ENCODE measurements around the gene PUS1.
A peak's percentile ranks its signal among the peaks of the same experiment; 100 is the strongest.
"Not testable (repeated sequence)": the region's sequence is repeated elsewhere in the genome, so short reads cannot be mapped to it uniquely, and the experiment has no call there.

PUS1 gene

DNA sequence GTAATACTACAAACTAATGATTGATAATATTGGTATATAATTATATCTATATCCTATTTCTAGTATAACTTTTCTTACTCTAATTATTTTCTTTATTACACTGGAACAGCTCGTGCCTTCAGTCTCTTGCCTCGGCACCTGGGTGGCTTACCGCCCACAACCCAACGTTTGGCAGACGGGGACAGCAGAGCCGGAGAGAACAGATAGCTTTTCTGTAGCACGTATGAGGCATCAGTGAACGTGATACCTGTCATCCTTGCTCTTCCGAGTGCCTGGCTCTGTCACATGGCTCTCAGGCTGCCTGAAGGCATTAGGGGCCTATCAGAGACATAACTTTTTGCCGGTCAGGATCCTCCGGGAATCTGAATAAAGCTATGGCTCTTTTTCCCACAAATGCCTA is 5.5 kb downstream of the PUS1 start:
- DNase-seq (ENCODE audit: low read depth in 2 of 2): no peak

DNA sequence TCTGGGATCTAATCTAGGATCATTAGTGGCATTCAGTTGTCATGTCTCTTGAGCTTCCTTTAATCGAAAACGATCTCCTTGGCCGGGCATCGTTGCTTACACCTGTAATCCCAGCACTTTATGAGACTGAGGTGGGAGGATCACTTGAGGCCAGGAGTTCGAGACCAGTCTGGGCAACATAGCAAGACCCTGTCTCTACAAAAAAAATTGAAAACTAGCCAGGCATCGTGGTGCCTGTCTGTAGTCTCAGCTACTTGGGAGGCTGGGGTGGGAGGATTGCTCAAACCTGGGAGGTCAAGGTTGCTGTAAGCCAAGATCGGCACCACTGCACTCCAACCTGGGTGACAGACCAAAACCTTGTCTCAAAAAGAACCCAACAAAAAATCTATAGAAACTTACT is 9.0 kb downstream of the PUS1 start:
- no peak for DNase-seq (ENCODE audit: low read depth in 2 of 2)

DNA sequence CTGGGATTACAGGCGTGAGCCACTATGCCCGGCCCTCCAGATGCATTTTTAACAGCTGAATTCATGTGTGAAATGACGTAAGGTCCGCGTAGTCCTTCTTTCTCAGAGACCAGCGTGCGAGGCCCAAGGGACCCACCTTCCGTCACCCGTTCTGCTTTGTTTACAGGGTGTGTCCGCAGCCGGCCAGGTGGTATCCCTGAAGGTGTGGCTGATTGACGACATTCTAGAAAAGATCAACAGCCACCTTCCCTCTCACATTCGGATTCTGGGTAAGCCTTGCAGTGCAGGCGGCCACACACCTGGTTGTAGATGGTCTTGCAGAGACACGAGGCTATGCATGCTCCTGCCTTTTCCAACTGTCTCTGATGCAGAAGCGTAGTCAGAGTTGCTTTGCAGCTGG is 9.9 kb downstream of the PUS1 start:
- no peak for DNase-seq (ENCODE audit: low read depth in 2 of 2)

DNA sequence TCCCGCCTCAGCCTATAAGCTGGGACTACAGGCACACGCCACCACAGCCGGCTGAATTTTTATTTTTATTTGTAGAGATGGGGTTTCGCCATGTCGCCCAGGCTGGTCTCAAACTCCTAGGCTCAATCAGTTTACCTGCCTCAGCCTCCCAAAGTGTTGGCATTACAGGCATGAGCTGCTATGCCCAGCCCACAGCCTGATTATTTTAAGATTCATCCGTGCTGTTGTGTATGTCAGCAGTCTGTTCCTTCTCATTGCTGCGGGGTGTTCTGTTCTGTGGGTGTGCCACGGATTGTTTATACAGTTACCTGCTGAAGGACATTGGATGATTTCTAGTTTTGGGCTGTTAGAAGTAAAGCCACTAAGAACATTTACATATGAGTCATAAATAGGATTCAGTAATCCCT is 11.1 kb downstream of the PUS1 start:
- DNase-seq (ENCODE audit: low read depth in 2 of 2): no peak

DNA sequence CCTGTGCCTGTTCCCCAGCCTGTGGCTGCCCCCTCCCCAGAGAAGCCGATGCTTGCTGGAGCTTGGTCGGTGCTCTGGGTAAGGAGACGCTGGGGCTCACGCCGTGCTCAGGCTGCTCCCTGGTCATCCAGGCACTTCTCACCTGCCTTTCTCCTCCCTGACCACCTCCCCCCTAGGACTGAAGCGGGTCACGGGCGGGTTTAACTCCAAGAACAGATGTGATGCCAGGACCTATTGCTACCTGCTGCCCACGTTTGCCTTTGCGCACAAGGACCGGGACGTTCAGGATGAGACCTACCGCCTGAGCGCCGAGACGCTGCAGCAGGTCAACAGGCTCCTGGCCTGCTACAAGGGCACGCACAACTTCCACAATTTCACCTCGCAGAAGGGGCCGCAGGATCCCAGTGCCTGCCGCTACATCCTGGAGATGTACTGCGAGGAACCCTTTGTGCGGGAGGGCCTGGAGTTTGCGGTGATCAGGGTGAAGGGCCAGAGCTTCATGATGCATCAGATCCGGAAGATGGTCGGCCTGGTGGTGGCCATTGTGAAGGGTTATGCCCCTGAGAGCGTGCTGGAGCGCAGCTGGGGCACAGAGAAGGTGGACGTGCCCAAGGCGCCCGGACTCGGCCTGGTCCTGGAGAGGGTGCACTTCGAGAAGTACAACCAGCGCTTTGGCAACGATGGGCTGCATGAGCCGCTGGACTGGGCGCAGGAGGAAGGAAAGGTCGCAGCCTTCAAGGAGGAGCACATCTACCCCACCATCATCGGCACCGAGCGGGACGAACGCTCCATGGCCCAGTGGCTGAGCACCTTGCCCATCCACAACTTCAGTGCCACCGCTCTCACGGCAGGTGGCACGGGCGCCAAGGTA is 12.3 kb downstream of the PUS1 start:
- DNase-seq (ENCODE audit: low read depth in 2 of 2): no peak

DNA sequence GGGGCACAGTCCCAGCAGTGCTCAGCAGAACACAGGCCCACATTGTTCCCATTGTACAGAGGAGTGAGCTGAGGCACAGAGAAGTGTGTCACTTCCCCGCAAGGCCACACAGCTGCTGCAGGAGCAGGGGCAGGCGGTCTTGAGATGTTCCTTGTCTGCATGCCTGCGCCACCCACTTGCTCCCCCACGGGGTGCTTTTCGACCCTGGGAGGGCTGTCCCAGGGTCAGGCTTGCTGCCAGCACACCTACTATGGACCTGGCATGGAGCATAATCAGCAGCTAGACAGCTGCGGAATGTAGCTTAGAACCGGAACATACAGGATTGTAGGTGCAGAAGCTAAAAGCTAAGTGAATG is 12.9 kb downstream of the PUS1 start:
- no peak for DNase-seq (ENCODE audit: low read depth in 2 of 2)

DNA sequence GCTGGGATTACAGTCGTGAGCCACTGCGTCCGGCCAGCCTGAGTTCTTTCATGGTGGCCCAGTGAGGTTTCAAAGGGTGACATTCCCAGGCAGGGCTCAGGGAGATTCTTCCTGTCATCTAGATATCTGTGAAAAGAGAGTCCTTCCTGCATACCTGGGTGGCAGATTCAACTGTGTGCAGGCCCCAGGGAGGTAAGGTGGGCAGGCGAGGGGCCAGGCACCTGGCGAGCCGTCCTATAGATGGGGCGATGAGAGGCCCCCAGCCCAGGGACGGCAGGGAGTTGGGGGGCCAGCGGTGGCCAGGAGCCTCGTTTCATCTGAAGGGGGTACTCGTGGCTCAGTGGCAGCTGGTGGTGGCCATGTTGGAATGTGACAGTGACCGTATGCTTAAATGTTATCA is 13.6 kb downstream of the PUS1 start:
- DNase-seq (ENCODE audit: low read depth in 2 of 2): no peak

DNA sequence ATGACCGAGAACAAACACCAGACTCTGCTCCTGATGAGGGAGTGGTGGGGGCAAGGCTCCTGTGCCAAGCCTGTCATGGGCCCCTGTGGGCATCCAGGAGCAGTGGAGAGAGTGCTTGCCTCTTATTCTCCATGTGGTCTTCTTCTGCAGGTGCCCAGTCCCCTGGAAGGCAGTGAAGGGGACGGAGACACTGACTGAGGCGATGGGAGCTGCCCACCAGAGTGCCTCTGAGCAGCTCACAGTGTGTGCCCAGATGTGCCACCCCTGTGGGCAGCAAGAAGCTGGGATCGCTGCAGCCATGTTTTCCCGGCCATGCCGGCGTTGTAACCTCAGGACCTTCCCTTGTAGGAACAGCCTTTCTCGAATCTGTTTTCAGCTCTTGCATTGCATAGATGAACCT is 14.3 kb downstream of the PUS1 start:
- no peak for DNase-seq (ENCODE audit: low read depth in 2 of 2)

DNA sequence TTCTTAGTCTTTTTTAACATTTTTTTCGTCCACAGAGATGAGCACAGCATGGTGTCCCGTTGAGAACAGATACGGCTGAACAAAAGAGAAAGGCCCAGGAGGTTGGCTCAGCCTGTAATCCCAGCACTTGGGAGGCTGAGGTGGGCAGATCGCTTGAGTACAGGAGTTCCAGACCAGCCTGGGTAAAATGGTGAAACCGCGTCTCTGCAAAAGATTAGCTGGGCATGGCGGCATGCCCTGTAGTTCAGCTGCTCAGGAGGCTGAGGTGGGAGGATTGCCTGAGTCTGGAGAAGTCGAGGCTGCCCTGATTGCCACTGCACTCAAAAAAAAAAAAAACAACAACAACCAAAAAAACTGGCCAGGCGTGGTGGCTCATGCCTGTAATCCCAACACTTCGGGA is 14.8 kb downstream of the PUS1 start:
- no peak for DNase-seq (ENCODE audit: low read depth in 2 of 2)

DNA sequence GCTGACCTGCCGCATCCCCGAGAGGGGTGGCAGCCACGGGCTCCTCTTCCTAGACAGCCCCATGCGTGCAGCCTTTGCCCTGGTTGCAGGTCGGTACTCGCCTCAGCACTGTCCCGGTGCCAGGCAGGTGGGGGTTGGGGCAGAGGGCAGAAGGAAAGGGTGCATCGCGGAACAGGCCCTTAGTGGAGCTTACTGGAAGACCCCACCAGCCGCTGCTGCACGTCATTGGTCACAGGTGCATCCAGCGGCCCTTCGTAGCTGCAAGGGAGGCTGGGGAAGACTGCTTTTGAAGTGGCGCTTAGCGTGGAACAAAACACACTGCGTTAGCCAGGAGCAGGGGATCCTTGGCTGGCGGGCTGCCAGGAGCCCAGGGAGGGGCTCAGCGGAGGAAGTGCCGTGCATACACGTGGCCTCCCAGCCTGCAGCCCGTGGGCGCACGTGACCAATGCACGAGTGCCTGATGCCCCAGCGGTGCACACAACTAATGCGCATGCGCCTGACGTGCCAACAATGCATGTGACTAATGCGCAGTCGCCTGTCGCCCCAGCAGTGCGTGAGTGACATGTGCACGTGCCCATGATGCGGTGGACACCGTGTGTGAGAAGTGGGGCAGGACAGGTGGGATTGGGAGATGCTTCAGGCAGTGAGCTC is 15.7 kb downstream of the PUS1 start:
- no peak for DNase-seq (ENCODE audit: low read depth in 2 of 2)

DNA sequence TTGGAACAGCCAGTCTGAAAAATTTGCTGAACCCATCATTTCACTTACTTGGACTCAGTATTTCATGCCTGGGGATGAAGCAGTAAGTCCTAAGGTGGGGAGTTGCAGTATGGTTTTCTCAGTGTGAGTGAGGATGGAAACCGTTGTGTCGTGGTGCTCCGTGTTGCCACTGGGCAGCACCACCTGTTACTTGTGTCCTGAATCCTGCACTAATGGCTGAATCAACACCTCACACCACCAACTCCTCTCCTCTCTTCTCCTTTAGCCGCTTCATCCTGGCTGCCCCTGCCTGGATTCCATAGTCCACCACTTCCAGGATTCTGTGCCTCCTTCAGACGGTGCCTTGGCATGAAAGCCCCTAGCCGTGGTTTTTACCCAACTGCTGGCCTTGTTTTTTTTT is 17.7 kb downstream of the PUS1 start:
- DNase-seq (ENCODE audit: low read depth in 2 of 2): no peak

DNA sequence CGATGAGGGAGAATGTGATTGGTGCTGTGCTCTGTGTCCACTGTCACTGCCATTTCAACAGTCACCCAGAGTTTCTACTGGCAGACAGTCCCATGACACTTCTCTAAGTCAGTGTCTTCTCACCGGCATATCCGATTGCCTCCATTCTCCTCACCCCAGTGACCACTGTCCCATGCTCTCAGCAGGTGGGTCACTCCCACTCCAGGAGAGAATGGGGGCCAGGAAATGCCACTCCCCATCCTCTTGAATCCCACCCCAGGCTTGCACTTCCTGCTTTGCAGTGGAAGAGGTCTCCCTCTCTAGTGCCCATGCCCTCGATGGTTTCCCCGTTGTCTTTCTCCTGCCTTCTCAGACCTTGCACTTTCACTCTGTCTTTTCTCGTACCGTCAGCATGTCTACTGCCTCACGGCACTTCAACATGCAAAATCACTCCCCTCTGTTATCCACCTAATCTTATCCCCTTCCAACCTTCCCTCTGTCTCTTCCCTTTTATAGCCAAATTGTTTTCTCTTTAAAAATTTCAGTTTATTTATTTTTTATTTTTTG is 18.5 kb downstream of the PUS1 start:
- no peak for DNase-seq (ENCODE audit: low read depth in 2 of 2)

DNA sequence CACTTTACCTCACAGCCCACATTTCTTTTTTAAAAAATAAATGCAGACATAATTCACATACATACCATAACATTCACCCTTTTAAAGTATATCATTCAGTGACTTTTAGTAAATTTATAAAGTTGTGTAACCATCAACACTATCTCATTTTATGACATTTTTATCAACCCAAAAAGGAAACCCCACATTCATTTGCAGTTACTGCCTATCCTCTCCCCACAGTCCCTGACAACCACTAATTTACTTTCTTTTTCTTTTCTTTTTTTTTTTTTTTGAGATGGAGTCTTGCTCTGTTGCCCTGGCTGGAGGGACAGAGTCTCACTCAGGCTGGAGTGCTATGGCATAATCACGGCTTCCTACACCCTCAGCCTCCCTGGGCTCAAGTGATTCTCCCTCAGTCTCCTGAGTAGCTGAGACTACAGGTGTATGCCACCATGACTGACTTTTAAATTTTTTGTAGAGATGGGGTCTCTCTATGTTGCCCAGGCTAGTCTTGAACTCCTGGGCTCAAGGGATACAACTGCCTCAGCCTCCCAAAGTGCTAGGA is 19.2 kb downstream of the PUS1 start:
- DNase-seq (ENCODE audit: low read depth in 2 of 2): no peak

DNA sequence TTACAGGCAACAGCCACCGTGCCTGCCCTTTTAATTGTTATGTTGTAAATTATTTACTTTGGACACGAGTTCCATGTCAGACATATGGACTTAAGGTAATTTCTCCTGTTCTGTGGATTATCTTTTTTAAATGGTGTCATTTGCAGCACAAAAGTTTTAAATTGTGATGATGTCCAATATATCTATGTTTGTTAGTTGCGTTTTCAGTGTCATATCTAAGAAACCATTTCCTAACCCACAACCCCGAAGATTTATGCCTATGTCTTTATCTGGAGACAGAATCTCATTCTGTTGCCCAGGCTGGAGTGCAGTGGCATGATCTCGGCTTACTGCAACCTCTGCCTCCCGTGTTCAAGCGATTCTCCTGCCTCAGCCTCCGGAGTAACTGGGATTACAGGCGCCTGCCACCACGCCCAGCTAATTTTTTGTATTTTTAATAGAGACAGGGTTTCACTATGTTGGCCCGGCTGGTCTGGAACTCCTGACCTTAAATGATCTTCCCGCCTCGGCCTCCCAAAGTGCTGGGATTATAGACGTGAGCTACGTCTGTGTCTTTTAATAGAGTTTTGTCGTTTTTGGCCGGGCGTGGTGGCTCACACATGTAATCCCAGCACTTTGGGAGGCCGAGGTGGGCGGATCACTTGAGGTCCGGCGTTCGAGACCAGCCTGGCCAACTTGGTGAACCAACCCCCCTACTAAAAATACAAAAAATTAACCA is 19.8 kb downstream of the PUS1 start:
- DNase-seq (ENCODE audit: low read depth in 2 of 2): not testable (repeated sequence)

DNA sequence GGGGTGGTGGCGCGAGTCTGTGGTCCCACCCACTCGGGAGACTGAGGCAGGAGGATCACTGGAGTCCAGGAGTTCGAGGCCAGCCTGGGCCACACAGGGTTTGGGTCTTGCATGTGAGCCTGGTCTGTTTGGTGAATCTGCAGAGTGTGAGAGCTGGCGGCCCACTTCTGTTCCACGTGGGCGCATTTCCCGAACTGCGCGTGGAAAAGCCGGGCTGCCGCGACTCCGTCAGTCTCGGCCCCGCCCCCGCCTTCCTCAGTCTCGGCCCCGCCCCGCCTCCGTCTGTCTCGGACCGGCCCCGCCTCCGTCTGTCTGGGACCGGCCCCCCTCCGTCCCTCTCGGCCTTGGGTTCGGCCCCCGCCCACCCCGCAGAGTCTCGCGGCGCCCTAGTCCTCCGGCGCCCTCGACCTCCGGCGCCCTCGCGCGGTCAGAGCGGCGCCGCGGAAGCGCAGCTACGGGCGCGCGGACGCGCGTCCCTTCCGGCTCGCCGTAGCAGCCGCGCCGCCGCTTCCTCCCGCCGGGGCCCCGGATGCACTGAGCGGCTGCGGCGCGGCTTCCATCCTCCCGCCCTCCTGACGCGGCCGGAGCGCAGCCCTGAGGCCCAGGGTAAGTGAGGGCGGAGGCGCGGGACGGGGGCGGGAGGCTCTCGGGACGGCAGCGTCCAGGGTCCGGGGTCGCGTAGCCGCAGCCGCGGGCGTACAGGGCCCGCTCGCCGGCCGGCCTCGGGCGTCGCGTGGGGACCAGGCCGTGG is 20.5 kb downstream of the PUS1 start, which contains the start of gene EP400:
EP400 (plus strand) TSS at position 512 of the 751 bp plus-strand sequence. CDS start 10,678 bp downstream, outside the sequence.
- DNase-seq (ENCODE audit: low read depth in 2 of 2): peak; percentile 95 to 98

DNA sequence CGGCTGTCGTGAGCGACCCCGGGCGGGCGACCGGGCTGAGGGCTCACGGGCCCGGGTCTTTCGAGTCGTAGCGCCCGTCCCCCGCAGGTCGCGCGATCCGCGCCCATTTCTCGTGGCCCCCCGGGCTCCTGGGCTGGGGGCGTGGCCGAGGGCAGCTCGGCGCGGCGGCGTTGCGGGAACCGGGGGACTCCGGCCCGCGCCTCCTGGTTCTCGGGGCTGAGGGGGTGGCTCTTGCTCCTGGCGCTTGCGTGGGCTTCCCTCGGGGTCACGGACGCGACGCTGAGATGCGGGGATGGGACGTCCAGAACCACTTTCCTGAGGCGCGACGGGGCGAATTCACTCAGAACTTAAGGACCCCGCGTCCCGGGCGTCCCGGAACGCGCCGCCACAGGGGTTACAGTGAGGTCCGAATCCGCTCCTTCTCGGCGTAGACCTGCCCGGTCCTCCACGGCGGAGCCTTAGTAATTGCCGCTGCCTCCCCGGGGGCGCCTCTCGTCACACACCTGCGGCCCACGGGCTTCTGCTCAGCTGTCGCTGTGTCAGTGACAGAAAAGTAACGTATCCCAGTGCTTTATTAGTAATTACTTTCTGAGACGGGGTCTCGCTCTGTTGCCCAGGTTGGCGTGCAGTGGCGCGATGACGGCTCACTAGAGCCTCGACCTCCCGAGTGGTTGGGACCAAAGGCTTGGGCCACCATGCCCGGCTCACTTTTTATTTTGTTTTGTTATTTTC is 21.3 kb downstream of the PUS1 start:
- peak; percentile 20 to 26 for DNase-seq (ENCODE audit: low read depth in 2 of 2)

DNA sequence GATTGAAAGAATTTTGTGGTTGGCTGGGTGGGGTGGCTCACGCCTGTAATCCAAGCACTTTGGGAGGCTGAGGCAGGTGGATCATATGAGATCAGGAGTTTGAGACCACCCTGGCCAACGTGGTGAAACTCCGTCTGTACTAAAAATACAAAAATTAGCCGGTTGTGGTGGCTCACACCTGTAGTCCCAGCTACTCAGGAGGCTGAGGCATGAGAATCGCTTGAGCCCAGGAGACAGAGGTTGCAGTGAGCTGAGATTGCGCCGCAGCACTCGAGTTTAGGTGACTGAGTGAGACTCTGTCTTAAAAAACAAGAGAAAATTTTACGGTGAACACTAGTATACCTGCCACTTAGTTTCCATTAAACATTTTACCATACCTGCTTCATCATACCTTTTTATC is 24.7 kb downstream of the PUS1 start:
- not testable (repeated sequence) for DNase-seq (ENCODE audit: low read depth in 2 of 2)

DNA sequence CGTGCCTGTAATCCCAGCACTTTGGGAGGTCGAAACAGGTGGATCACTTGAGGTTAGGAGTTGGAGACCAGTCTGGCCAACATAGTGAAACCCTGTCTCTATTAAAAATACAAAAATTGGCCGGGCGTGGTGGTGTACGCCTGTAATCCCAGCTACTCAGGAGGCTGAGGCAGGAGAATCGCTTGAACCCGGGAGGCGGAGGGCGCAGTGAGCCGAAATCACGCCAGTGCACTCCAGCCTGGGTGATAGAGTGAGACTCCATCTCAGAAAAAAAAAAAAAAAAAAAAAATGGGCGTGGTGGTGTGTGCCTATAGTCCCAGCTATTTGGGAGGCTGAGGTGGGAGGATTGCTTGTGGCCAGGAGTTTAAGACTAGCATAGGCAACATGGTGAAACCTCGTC is 25.4 kb downstream of the PUS1 start:
- DNase-seq (ENCODE audit: low read depth in 2 of 2): not testable (repeated sequence)

DNA sequence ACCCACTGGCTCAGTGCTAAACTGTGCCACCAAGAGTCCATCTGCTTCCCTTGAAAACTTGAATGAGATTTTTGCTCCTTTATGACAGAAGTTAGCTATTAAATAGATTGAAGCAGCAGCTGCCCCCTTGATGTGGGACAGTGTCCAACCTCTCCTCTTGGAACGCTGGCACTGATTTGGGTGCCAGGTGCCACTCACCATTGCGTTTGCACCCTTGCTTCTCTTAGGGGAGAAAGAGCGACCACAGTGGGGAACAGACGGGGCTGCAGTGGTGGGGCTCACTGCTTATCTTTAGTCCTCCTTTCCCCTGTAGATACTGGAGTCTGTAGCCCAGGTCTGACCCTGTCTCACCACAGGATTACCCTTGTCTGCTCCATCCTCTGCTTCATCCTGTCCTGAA is 30.0 kb downstream of the PUS1 start:
- no peak for DNase-seq (ENCODE audit: low read depth in 2 of 2)
